Brain microvascular endothelial cell (primary cell): ENCODE results near the gene GDPGP1.

ENCODE experiments used
- DNase-seq: peaks from one replicate; pipeline ENCODE4 v3.0.0-alpha.2; 2020
- H3K27ac ChIP-seq: fragments of 250-450 bp; sonication (Bioruptor Pico); 2 replicates; pipeline ENCODE4 v1.5.1; 2020; ENCODE audit warnings: mild to moderate bottlenecking, moderate library complexity
- H3K27me3 ChIP-seq: fragments of 250-450 bp; sonication (Bioruptor Pico); replicated peaks from 2 replicates; pipeline ENCODE4 v1.5.1; 2020; ENCODE audit warnings: mild to moderate bottlenecking
- H3K36me3 ChIP-seq: fragments of 250-450 bp; sonication (Bioruptor Pico); replicated peaks from 2 replicates; pipeline ENCODE4 v1.5.1; 2020; ENCODE audit warnings: mild to moderate bottlenecking
- H3K4me3 ChIP-seq: 2 replicates; pipeline ENCODE4 v1.5.1; 2011; ENCODE audit warnings: low read depth, mild to moderate bottlenecking, control low read depth, low read length, moderate library complexity
- CTCF ChIP-seq: IDR thresholded peaks from 2 replicates; pipeline ENCODE4 v1.5.1; 2011; ENCODE audit warnings: low read depth, mild to moderate bottlenecking, moderate library complexity, low read length, control low read depth, inconsistent platforms; ENCODE audit errors: missing control alignments
- in situ Hi-C: cut with HindIII; loops from 2 replicates; pipeline ENCODE4 v1.10.0; 2017; ENCODE audit warnings: low sequenced_read_pairs, low pct_ligation_motif_present

GDPGP1 gene

DNA sequence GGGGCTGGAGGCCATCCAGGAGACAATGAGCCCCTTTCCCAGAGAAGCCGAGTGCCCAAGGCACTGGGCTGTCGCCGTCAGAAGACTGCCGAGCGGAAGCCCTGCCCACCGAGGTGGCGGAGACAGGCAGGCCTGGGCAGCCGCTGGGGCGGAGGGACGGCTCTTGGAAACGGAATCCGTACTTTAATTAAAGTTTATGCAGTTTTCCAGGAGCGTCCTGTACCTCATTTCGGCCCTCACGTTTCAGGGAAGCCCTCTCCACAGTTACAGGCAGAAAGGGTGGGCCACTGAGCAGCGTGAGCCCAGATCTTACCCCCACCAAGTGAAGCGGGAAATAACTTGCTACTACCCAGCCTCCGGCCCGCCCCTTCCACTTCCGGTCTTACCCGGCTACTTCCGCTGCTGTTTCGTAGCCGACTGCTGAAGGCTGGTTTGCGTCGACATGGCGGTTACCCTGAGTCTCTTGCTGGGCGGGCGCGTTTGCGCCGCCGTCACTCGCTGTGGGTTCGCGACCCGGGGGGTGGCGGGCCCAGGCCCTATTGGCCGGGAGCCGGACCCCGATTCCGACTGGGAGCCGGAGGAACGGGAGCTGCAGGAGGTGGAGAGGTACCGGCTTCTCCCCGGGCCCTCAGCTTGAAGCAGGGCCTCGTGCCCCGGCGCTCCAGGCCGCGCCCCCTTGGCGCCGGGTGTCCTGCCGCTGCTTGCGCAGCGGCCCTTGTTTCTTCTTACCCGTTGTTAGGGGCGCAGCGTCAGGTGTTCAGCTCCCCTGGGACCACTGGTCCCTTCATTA, 31.5 kb downstream of the GDPGP1 start, which contains the start of gene NGRN:
NGRN (plus strand) TSS at position 402 of the 790 bp plus-strand sequence; CDS start at position 443, 41 bp downstream.
- peak; percentile 87 for DNase-seq
- H3K4me3 ChIP-seq = peak within 1 kb of the TSS; percentile 78
- peak within 1 kb of the TSS; percentile 95 for H3K27ac ChIP-seq
- no peaks in the 10 kb centered on the region for H3K27me3 ChIP-seq
- in situ Hi-C loops = no loop called here
- TF ChIP-seq CTCF = no peak
- peaks cover 9% of the 10 kb centered on the region for H3K36me3 ChIP-seq

GRCh38 chr15:90266061-90266431, 32.0 kb downstream of the GDPGP1 start:
- no peak for TF ChIP-seq CTCF
- peak; percentile 20 for DNase-seq
- H3K27me3 ChIP-seq = no peaks in the 10 kb centered on the region
- H3K27ac ChIP-seq = peak overlapping the region; percentile 95
- H3K4me3 ChIP-seq = peak overlapping the region; percentile 78
- in situ Hi-C loops = no loop called here
- peaks cover 15% of the 10 kb centered on the region for H3K36me3 ChIP-seq

DNA sequence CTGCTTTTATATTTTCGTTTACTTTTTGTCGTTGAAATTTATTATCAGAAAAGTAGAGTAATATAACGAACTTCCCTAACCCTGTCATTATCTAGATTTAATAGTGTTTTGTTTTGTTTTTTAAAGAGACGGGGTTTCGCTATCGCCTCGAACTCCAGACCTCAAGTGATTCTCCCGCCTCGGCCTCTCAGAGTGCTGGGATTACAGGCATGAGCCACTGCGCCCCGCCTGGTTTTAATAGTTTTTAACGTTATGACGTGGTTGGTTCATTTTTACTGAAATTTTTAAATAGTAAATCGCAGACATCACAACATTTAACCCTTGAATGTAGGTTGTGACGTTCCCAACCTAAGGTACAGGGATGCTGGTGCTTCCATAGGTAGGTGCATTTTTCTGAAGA, 32.5 kb downstream of the GDPGP1 start:
- Histone ChIP-seq H3K36me3 (peaks cover 20% of the 10 kb centered on the region), H3K27me3 (no peaks in the 10 kb centered on the region), H3K4me3 (peak overlapping the region; percentile 78), H3K27ac (peak overlapping the region; percentile 95)
- in situ Hi-C loops = no loop called here
- no peak for TF ChIP-seq CTCF
- peak; percentile 41 for DNase-seq

GRCh38 chr15:90268415-90268814, 34.4 kb downstream of the GDPGP1 start:
- no peaks in the 10 kb centered on the region for H3K27me3 ChIP-seq
- in situ Hi-C loops = no loop called here
- peaks cover 37% of the 10 kb centered on the region for H3K36me3 ChIP-seq
- H3K4me3 ChIP-seq = no peak overlapping the region
- TF ChIP-seq CTCF = no peak
- DNase-seq = no peak
- no peak overlapping the region for H3K27ac ChIP-seq

- Histone ChIP-seq H3K27ac (no peak overlapping the region), H3K4me3 (no peak overlapping the region), H3K36me3 (peaks cover 41% of the 10 kb centered on the region), H3K27me3 (no peaks in the 10 kb centered on the region)
- no peak for TF ChIP-seq CTCF
- DNase-seq = no peak
- in situ Hi-C loops = no loop called here
Measured at GRCh38 chr15:90270502-90271150, 36.6 kb downstream of the GDPGP1 start.
